WERI-Rb-1 (cell line): ENCODE data around the gene WDFY2.

Experiments used
- DNase-seq: peaks from one replicate; pipeline ENCODE4 v3.0.0-alpha.2; 2020
- H3K27ac ChIP-seq: fragments of 250-450 bp; sonication (Bioruptor Pico); 2 replicates; pipeline ENCODE4 v1.5.1; 2020; ENCODE audit warnings: mild to moderate bottlenecking, moderate library complexity
- H3K27me3 ChIP-seq: fragments of 250-450 bp; sonication (Bioruptor Pico); 2 replicates; pipeline ENCODE4 v1.5.1; 2021; ENCODE audit warnings: mild to moderate bottlenecking, low read depth, moderate library complexity; ENCODE audit not compliant: insufficient read depth, severe bottlenecking
- H3K36me3 ChIP-seq: fragments of 250-450 bp; sonication (Bioruptor Pico); 2 replicates; pipeline ENCODE4 v1.5.1; 2020; ENCODE audit warnings: mild to moderate bottlenecking, moderate library complexity
- H3K4me3 ChIP-seq: 2 replicates; pipeline ENCODE4 v1.5.1; 2011; ENCODE audit warnings: low read depth, mild to moderate bottlenecking, control low read depth, low read length
- H3K9me3 ChIP-seq: fragments of 250-450 bp; sonication (Bioruptor Pico); 2 replicates; pipeline ENCODE4 v1.5.1; 2021; ENCODE audit warnings: mild to moderate bottlenecking, moderate library complexity; ENCODE audit not compliant: severe bottlenecking
- TF ChIP-seq, protein P1 (sequence below): IDR thresholded peaks from 2 replicates; pipeline ENCODE4 v1.5.1; 2011; ENCODE audit warnings: low read depth, mild to moderate bottlenecking, control low read depth, inconsistent platforms, low read length

WDFY2 gene

DNA sequence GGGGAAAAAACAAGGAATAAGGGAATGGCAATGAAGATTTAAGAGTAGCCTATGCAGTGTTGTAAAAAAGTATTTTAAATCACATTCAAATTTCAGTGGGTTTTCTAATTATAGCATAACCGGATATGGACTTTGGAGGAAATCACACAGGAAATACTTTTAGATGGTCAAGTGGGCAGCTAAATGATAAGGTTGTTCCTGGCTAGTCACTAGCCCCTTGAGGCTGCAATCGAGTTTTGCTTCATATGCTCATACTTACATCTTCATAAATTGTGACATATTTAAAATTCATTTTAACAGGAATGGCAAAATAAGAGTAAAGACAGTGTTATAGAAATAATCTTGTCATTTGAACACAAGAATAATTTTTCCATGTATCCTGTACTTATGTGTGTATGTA, 88.9 kb downstream of the WDFY2 start:
- TF ChIP-seq, protein P1, sequence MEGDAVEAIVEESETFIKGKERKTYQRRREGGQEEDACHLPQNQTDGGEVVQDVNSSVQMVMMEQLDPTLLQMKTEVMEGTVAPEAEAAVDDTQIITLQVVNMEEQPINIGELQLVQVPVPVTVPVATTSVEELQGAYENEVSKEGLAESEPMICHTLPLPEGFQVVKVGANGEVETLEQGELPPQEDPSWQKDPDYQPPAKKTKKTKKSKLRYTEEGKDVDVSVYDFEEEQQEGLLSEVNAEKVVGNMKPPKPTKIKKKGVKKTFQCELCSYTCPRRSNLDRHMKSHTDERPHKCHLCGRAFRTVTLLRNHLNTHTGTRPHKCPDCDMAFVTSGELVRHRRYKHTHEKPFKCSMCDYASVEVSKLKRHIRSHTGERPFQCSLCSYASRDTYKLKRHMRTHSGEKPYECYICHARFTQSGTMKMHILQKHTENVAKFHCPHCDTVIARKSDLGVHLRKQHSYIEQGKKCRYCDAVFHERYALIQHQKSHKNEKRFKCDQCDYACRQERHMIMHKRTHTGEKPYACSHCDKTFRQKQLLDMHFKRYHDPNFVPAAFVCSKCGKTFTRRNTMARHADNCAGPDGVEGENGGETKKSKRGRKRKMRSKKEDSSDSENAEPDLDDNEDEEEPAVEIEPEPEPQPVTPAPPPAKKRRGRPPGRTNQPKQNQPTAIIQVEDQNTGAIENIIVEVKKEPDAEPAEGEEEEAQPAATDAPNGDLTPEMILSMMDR, result no peak
- no peak for DNase-seq
- H3K9me3 ChIP-seq, result no peaks in the 10 kb centered on the region
- H3K4me3 ChIP-seq, result no peak overlapping the region
- H3K27me3 ChIP-seq, result no peaks in the 10 kb centered on the region
- no peaks in the 10 kb centered on the region for H3K36me3 ChIP-seq
- no peak overlapping the region for H3K27ac ChIP-seq

DNA sequence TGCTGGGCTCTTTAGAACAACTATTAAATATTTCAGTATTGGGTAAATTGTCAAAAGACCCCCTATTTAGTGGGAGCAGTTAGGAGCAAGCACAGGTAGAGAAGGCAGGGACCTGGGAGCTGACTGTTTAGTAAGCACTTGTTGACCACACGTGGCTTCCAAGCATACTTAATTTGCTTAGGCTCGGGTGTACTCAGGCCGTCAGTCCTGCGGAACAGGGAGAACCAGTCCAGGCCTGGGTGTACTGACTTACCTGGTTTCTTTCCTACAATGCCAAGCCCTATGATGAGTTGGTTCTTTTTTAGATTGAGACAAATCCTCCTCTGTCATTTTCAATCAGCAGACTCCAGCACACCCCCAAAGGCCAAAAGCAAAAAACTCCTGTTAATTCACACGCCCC, 90.0 kb downstream of the WDFY2 start:
- Histone ChIP-seq H3K36me3 (no peaks in the 10 kb centered on the region), H3K27me3 (no peaks in the 10 kb centered on the region), H3K9me3 (no peaks in the 10 kb centered on the region), H3K4me3 (no peak overlapping the region), H3K27ac (no peak overlapping the region)
- no peak for DNase-seq
- TF ChIP-seq, protein P1, result no peak

DNA sequence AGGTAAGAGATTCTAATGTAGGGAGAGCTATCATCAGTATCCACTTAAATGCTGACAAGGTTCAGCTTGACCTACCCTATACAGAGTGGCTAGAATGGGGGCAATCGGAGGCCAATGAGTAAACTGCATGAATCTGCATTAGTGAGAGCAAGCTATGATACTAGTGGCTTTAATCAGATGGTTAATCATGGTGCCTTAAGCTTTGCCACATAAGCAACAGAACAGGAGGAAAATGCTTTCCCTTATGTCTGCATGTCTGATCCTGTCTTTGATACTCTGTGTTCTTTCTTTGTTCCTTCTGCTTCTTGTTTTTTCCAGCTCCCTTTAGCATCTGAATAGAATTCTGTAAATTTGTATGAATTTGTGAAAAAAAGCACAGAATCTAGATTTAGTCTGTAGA, 91.1 kb downstream of the WDFY2 start:
- Histone ChIP-seq H3K27ac (no peak overlapping the region), H3K9me3 (no peaks in the 10 kb centered on the region)

DNA sequence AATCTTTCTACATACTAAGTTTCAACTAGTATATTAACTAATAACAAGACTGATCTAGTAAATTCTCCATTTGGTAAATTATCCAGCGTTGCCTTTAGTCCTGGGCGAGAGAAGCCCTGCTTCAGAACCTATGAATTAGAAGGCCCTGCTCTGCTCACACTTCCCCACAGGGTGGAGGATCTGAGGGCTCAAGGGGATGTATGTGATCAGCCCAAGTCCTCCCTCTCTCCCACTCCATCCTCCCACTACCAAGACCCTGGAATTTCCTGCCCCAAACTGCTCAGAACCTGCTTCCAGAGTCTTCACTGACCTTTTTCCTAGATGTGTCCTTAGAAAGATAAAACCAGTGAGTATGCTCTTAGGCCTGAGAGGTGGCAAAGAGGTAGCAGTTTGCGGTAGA, 91.6 kb downstream of the WDFY2 start:
- Histone ChIP-seq H3K27ac (no peak overlapping the region), H3K36me3 (no peaks in the 10 kb centered on the region), H3K4me3 (no peak overlapping the region), H3K9me3 (no peaks in the 10 kb centered on the region), H3K27me3 (no peaks in the 10 kb centered on the region)
- DNase-seq, result no peak
- TF ChIP-seq, protein P1, result no peak

More for the DNA sequence above, 91.1 kb downstream of the WDFY2 start:
- H3K4me3 ChIP-seq, result no peak overlapping the region
- H3K27me3 ChIP-seq, result no peaks in the 10 kb centered on the region
- H3K36me3 ChIP-seq, result no peaks in the 10 kb centered on the region
- no peak for DNase-seq
- TF ChIP-seq, protein P1, result no peak

DNA sequence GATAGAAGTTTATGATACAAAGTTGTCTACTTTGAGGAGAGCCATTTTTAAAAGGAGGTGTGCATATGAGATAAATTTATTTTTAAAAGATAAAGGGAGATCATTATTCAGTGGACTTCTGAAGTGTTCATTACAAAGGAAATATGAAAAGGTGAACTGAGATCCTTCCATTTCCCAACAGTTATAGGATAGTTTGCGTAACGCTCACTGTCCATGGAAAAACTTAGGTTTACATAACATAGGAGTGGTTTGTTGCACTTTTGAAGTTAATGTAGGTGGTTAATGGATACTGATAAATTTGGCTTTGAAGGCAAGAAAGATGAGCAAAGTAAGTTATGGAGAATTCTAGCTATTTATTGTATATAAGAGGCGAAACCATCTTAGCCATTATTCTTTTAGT, 92.5 kb downstream of the WDFY2 start:
- H3K27ac ChIP-seq, result no peak overlapping the region
- TF ChIP-seq, protein P1, result no peak
- no peaks in the 10 kb centered on the region for H3K27me3 ChIP-seq
- DNase-seq, result no peak
- H3K36me3 ChIP-seq, result no peaks in the 10 kb centered on the region
- H3K4me3 ChIP-seq, result no peak overlapping the region
- H3K9me3 ChIP-seq, result no peaks in the 10 kb centered on the region

DNA sequence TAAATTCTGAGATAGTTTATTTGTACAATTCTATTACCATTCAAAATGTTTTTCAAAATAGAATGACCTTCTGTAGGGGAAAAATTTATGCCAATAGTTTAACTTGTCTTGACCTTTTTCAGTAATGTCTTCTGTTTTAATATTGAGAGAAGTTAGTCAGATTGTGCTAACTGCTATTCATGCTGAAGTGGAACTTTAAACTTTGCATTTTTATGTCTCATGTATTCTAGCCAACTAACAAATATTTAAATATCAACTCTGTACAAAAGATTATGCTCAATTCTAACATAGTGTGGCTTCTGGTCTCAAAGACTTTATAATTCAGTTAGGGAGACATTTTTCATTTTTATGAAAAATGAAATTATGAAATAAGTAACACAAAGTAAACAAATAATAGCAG, 94.2 kb downstream of the WDFY2 start:
- Histone ChIP-seq H3K27me3 (no peaks in the 10 kb centered on the region), H3K9me3 (no peaks in the 10 kb centered on the region)

More for the DNA sequence above, 94.2 kb downstream of the WDFY2 start:
- TF ChIP-seq, protein P1, result no peak
- Histone ChIP-seq H3K27ac (no peak overlapping the region), H3K36me3 (no peaks in the 10 kb centered on the region), H3K4me3 (no peak overlapping the region)
- no peak for DNase-seq
